IMR-90 (cell line): ENCODE results near the gene PRKAR2A. TPM values are rescaled to one million over a fixed set of nuclear protein-coding genes. Genes with fewer than 3 reads are reported as not detected.

Experiments
- ATAC-seq: fragments of 200-7000 bp; cut with Tn5 transposase; 2 replicates; pipeline ENCODE4 v1.9.1; 2020; ENCODE audit warnings: low read depth, mild to moderate bottlenecking, moderate library complexity
- BruUV-seq: library from RNA; stranded (reverse); fragments of 400-500 nt; replicated peaks from 2 replicates; lab custom pipeline; 2021; lab: Mats Ljungman, UMichigan
- CTCF ChIA-PET: fragments of 300-600 bp; formaldehyde crosslinking; extraction: SDS; loops from one replicate; lab custom pipeline; 2021; ENCODE audit warnings: antibody characterized with exemption; lab: Yijun Ruan, JAX
- POLR2A ChIA-PET: fragments of 300-600 bp; sonication (Branson Sonifier 250); formaldehyde crosslinking; loops from one replicate; lab custom pipeline; 2022; ENCODE audit warnings: antibody characterized with exemption; ENCODE audit not compliant: unreplicated experiment; lab: Charles Lee
- DNase-seq: peaks from one replicate; pipeline ENCODE4 v3.0.0; 2013
- H2AFZ ChIP-seq: replicated peaks from 2 replicates; pipeline ENCODE3; 2013; ENCODE audit warnings: low read length, mild to moderate bottlenecking; ENCODE audit not compliant: poor library complexity
- H2AK5ac ChIP-seq: 2 replicates; pipeline ENCODE4 v1.6.1; 2013; ENCODE audit warnings: low read depth, low read length, inconsistent platforms
- H2AK9ac ChIP-seq: replicated peaks from 2 replicates; pipeline ENCODE3; 2013; ENCODE audit warnings: mild to moderate bottlenecking, low read depth, low read length, moderate library complexity; ENCODE audit not compliant: poor library complexity
- H2BK120ac ChIP-seq: 2 replicates; pipeline ENCODE4 v1.6.1; 2013; ENCODE audit warnings: low read depth, low read length, inconsistent platforms
- H2BK15ac ChIP-seq: 3 replicates; pipeline ENCODE4 v1.6.1; 2013; ENCODE audit warnings: low read depth, low read length, inconsistent platforms
- H2BK20ac ChIP-seq: 2 replicates; pipeline ENCODE4 v1.6.1; 2013; ENCODE audit warnings: low read depth, mild to moderate bottlenecking, inconsistent platforms, low read length, moderate library complexity
- H2BK5ac ChIP-seq: 2 replicates; pipeline ENCODE4 v1.6.1; 2013; ENCODE audit warnings: mild to moderate bottlenecking, low read depth, low read length, inconsistent platforms; ENCODE audit not compliant: poor library complexity, severe bottlenecking
- H3K14ac ChIP-seq: replicated peaks from 2 replicates; pipeline ENCODE4 v1.6.1; 2013; ENCODE audit warnings: low read depth, low read length, inconsistent platforms
- H3K18ac ChIP-seq: 2 replicates; pipeline ENCODE4 v1.6.1; 2013; ENCODE audit warnings: low read depth, low read length, control low read depth
- H3K23ac ChIP-seq: 2 replicates; pipeline ENCODE4 v1.6.1; 2013; ENCODE audit warnings: low read depth, low read length, inconsistent platforms
- H3K27ac ChIP-seq: 2 replicates; pipeline ENCODE4 v1.5.1; 2013; ENCODE audit warnings: mild to moderate bottlenecking, control low read depth, low read length; ENCODE audit not compliant: insufficient read depth
- H3K27me3 ChIP-seq: 2 replicates; pipeline ENCODE4 v1.6.1; 2013; ENCODE audit warnings: low read length; ENCODE audit not compliant: control insufficient read depth, insufficient read depth
- H3K36me3 ChIP-seq: 2 replicates; pipeline ENCODE4 v1.6.1; 2013; ENCODE audit warnings: low read length, mixed read lengths; ENCODE audit not compliant: control insufficient read depth, insufficient read depth
- H3K4ac ChIP-seq: 2 replicates; pipeline ENCODE4 v1.6.1; 2013; ENCODE audit warnings: low read depth, low read length, inconsistent platforms
- H3K4me1 ChIP-seq: 2 replicates; pipeline ENCODE4 v1.6.1; 2013; ENCODE audit warnings: low read length, mixed read lengths; ENCODE audit not compliant: control insufficient read depth, insufficient read depth
- H3K4me2 ChIP-seq: 2 replicates; pipeline ENCODE4 v1.6.1; 2013; ENCODE audit warnings: low read depth, mild to moderate bottlenecking, control low read depth, low read length, moderate library complexity
- H3K4me3 ChIP-seq: 2 replicates; pipeline ENCODE4 v1.5.1; 2013; ENCODE audit warnings: low read depth, mild to moderate bottlenecking, control low read depth, low read length, moderate library complexity; ENCODE audit not compliant: insufficient read depth
- H3K56ac ChIP-seq: 2 replicates; pipeline ENCODE4 v1.6.1; 2013; ENCODE audit warnings: low read length, inconsistent platforms; ENCODE audit not compliant: insufficient read depth; ENCODE audit errors: extremely low read depth
- H3K79me1 ChIP-seq, 2 experiments: 2 replicates each; pipeline ENCODE4 v1.6.1; 2013; ENCODE audit warnings: low read length in 2 of 2, inconsistent platforms in 1 of 2, low read depth in 1 of 2
- H3K9ac ChIP-seq: 2 replicates; pipeline ENCODE4 v1.6.1; 2013; ENCODE audit warnings: low read depth, low read length, control low read depth
- H3K9me1 ChIP-seq: 2 replicates; pipeline ENCODE4 v1.6.1; 2013; ENCODE audit warnings: low read length, inconsistent platforms; ENCODE audit not compliant: insufficient read depth
- H3K9me3 ChIP-seq: 2 replicates; pipeline ENCODE4 v1.6.1; 2013; ENCODE audit warnings: low read length; ENCODE audit not compliant: control insufficient read depth, insufficient read depth
- H4K20me1 ChIP-seq: 2 replicates; pipeline ENCODE4 v1.6.1; 2013; ENCODE audit warnings: low read length, inconsistent platforms; ENCODE audit not compliant: insufficient read depth
- H4K5ac ChIP-seq: 2 replicates; pipeline ENCODE4 v1.6.1; 2013; ENCODE audit warnings: mild to moderate bottlenecking, low read depth, low read length, control low read depth
- H4K8ac ChIP-seq, 2 experiments: 2 replicates each; pipeline ENCODE4 v1.6.1; 2013; ENCODE audit warnings: low read depth in 2 of 2, low read length in 2 of 2, control low read depth in 1 of 2, inconsistent platforms in 1 of 2
- H4K91ac ChIP-seq: 2 replicates; pipeline ENCODE4 v1.6.1; 2013; ENCODE audit warnings: low read depth, low read length, inconsistent platforms; ENCODE audit not compliant: insufficient read depth
- BHLHE40 ChIP-seq: fragments of 150-350 bp; IDR thresholded peaks from 2 replicates; pipeline ENCODE4 v1.6.1; 2016; ENCODE audit warnings: mild to moderate bottlenecking, low read depth, low read length
- CEBPB ChIP-seq: IDR thresholded peaks from 2 replicates; pipeline ENCODE4 v1.6.1; 2012; ENCODE audit warnings: low read depth, low read length, improper control_type of control experiment
- CHD1 ChIP-seq: IDR thresholded peaks from 2 replicates; pipeline ENCODE4 v1.6.1; 2012; ENCODE audit warnings: low read depth, low read length, improper control_type of control experiment
- CTCF ChIP-seq: conservative IDR thresholded peaks from 2 replicates; pipeline ENCODE4 v1.5.1; 2012; ENCODE audit warnings: mild to moderate bottlenecking, low read depth, low read length, improper control_type of control experiment
- ELK1 ChIP-seq: fragments of 150-350 bp; IDR thresholded peaks from 2 replicates; pipeline ENCODE4 v1.6.1; 2016; ENCODE audit warnings: low read depth, mild to moderate bottlenecking, low read length, moderate library complexity, borderline replicate concordance
- FOS ChIP-seq: fragments of 150-350 bp; IDR thresholded peaks from 2 replicates; pipeline ENCODE4 v1.6.1; 2016; ENCODE audit warnings: low read depth, low read length
- MAFK ChIP-seq: IDR thresholded peaks from 2 replicates; pipeline ENCODE4 v1.6.1; 2012; ENCODE audit warnings: low read depth, low read length, improper control_type of control experiment
- MAZ ChIP-seq: IDR thresholded peaks from 2 replicates; pipeline ENCODE4 v1.6.1; 2012; ENCODE audit warnings: low read depth, mild to moderate bottlenecking, low read length, improper control_type of control experiment, moderate library complexity, borderline replicate concordance
- MXI1 ChIP-seq: IDR thresholded peaks from 2 replicates; pipeline ENCODE4 v1.6.1; 2012; ENCODE audit warnings: low read depth, mild to moderate bottlenecking, low read length, moderate library complexity, borderline replicate concordance
- NFE2L2 ChIP-seq: fragments of 150-350 bp; IDR thresholded peaks from 2 replicates; pipeline ENCODE4 v1.6.1; 2016; ENCODE audit warnings: low read depth, mild to moderate bottlenecking, low read length
- POLR2A ChIP-seq: IDR thresholded peaks from 2 replicates; pipeline ENCODE4 v1.6.1; 2012; ENCODE audit warnings: mild to moderate bottlenecking, low read depth, low read length
- RAD21 ChIP-seq: IDR thresholded peaks from 2 replicates; pipeline ENCODE4 v1.6.1; 2012; ENCODE audit warnings: low read length, improper control_type of control experiment
- RCOR1 ChIP-seq: IDR thresholded peaks from 2 replicates; pipeline ENCODE4 v1.6.1; 2012; ENCODE audit warnings: mild to moderate bottlenecking, low read length, improper control_type of control experiment; ENCODE audit not compliant: insufficient replicate concordance
- RFX5 ChIP-seq: IDR thresholded peaks from 2 replicates; pipeline ENCODE4 v1.8.0; 2012; ENCODE audit warnings: low read depth, mild to moderate bottlenecking, low read length, moderate library complexity
- SMC3 ChIP-seq: fragments of 150-350 bp; IDR thresholded peaks from 2 replicates; pipeline ENCODE4 v1.6.1; 2016; ENCODE audit warnings: low read depth, mild to moderate bottlenecking, antibody characterized with exemption, low read length, moderate library complexity
- USF2 ChIP-seq: fragments of 150-350 bp; IDR thresholded peaks from 2 replicates; pipeline ENCODE4 v1.6.1; 2017; ENCODE audit warnings: mild to moderate bottlenecking, antibody characterized with exemption, low read length, low read depth
- WGBS, 2 experiments: methylation state at CpG; one replicate each; pipeline versions ENCODE4 v1.1.5 to v1.1.7; 2013; ENCODE audit warnings: missing lambda C conversion rate in 2 of 2; ENCODE audit not compliant: insufficient read length in 1 of 2; ENCODE audit errors: extremely low coverage in 2 of 2; 5-methylcytosine and 5-hydroxymethylcytosine counted together
- dilution Hi-C: fragments of 300-500 bp; cut with HindIII; formaldehyde crosslinking; loops from one replicate; pipeline ENCODE4 v1.14.3; 2018; ENCODE audit warnings: low sequenced_read_pairs; ENCODE audit not compliant: unreplicated experiment
- in situ Hi-C: fragments of 300-500 bp; cut with MboI; formaldehyde crosslinking; loops from 3 replicates; pipeline ENCODE4 v1.14.3; 2019; ENCODE audit warnings: low sequenced_read_pairs, inconsistent platforms, mixed read lengths
- intact Hi-C: fragments of 100-400 bp; cut with micrococcal nuclease; formaldehyde crosslinking; loops from 2 replicates; pipeline ENCODE4 v1.10.0; 2022
- polyA plus RNA-seq, 3 experiments: library from polyadenylated mRNA; depleted of rRNA; stranded (reverse); fragments of >200 nt; gene quantifications; 2 replicates each; pipeline ENCODE4 v1.2.3, GENCODE V29; 2012; ENCODE audit warnings: low replicate concordance in 1 of 3
- total RNA-seq: library from RNA; depleted of rRNA; stranded (reverse); fragments of >200 nt; gene quantifications from 2 replicates; pipeline ENCODE4 v1.2.3, GENCODE V29; 2012

The PRKAR2A gene
- total and polyA plus RNA-seq, 2 of the 4 experiments (the other 2 are of a cell fraction), result 11.3 to 48.2 TPM

GRCh38 chr3:48858709-48859108 is 11.0 kb upstream of the PRKAR2A start:
- no peak overlapping the region for H3K4me2 ChIP-seq
- peaks cover 0 to 6% of the 10 kb centered on the region in 2 experiments; a peak in 1 of 4 replicates for H3K79me1 ChIP-seq
- no peak overlapping the region for H3K23ac ChIP-seq
- no peak overlapping the region for H2BK5ac ChIP-seq
- H3K56ac ChIP-seq, result no peak overlapping the region
- H3K27ac ChIP-seq, result no peak overlapping the region
- peaks cover 16% of the 10 kb centered on the region for H3K36me3 ChIP-seq
- CTCF ChIA-PET, result no interaction called here
- H2AFZ ChIP-seq, result no peak overlapping the region
- POLR2A ChIA-PET, result no interaction called here
- no peak for DNase-seq
- no peaks in the 10 kb centered on the region for H3K27me3 ChIP-seq
- H2AK9ac ChIP-seq, result no peak overlapping the region
- H3K4ac ChIP-seq, result no peak overlapping the region
- H3K18ac ChIP-seq, result no peak overlapping the region
- TF ChIP-seq MAFK (no peak), POLR2A (no peak), MAZ (no peak), FOS (no peak), CTCF (no peak), CHD1 (no peak), MXI1 (no peak), NFE2L2 (no peak), RCOR1 (no peak), ELK1 (no peak), BHLHE40 (no peak), CEBPB (no peak), SMC3 (no peak), USF2 (no peak), RFX5 (no peak), RAD21 (no peak)
- H3K9me1 ChIP-seq, result peaks cover 7% of the 10 kb centered on the region
- 0 out of 2 replicates have a peak, but pooled peaks cover 3% of the 10 kb centered on the region for H3K4me1 ChIP-seq
- H3K9me3 ChIP-seq, result no peaks in the 10 kb centered on the region
- dilution Hi-C loops, result no loop called here
- H4K5ac ChIP-seq, result no peak overlapping the region
- no CpG with 5 or more reads among the region's 2 CpGs for WGBS, 2 experiments
- H3K14ac ChIP-seq, result no peak overlapping the region
- ATAC-seq, result no peak
- no peak overlapping the region for H3K4me3 ChIP-seq
- in situ Hi-C loops, result no loop called here
- no peak overlapping the region for H2BK15ac ChIP-seq
- no peak overlapping the region for H2BK120ac ChIP-seq
- no peaks in the 10 kb centered on the region for H4K20me1 ChIP-seq
- no TSS peak for BruUV-seq
- H4K8ac ChIP-seq, result no peak overlapping the region
- no peak overlapping the region for H2AK5ac ChIP-seq
- H2BK20ac ChIP-seq, result no peak overlapping the region
- no peak overlapping the region for H4K91ac ChIP-seq
- H3K9ac ChIP-seq, result no peak overlapping the region
- intact Hi-C loops, result no loop called here
